Duodenal mucosa (tissue), 2 donors: Measurements from ENCODE around the gene TBC1D24.

Source experiments
- H3K27ac ChIP-seq: one replicate; pipeline ENCODE4 v1.7.0; 2013; ENCODE audit warnings: low read depth, low read length
- H3K27me3 ChIP-seq, 2 donors: one replicate each; pipeline ENCODE4 v1.7.0; 2013; ENCODE audit warnings: low read length in 2 of 2, control low read depth in 1 of 2; ENCODE audit not compliant: insufficient read depth in 2 of 2, control insufficient read depth in 1 of 2
- H3K36me3 ChIP-seq, 2 donors: one replicate each; pipeline ENCODE4 v1.7.0; 2013; ENCODE audit warnings: low read length in 2 of 2, control low read depth in 1 of 2; ENCODE audit not compliant: insufficient read depth in 2 of 2, control insufficient read depth in 1 of 2
- H3K4me1 ChIP-seq, 2 donors: one replicate each; pipeline ENCODE4 v1.7.0; 2013; ENCODE audit warnings: low read length in 2 of 2, control low read depth in 1 of 2; ENCODE audit not compliant: insufficient read depth in 2 of 2, control insufficient read depth in 1 of 2
- H3K4me3 ChIP-seq, 2 donors: one replicate each; pipeline ENCODE4 v1.7.0; 2013; ENCODE audit warnings: low read length in 2 of 2, low read depth in 1 of 2
- H3K9ac ChIP-seq, 2 donors: one replicate each; pipeline ENCODE4 v1.7.0; 2013; ENCODE audit warnings: low read length in 2 of 2, low read depth in 1 of 2
- H3K9me3 ChIP-seq, 2 donors: one replicate each; pipeline ENCODE4 v1.7.0; 2013; ENCODE audit warnings: low read length in 2 of 2, control low read depth in 1 of 2; ENCODE audit not compliant: control insufficient read depth in 1 of 2

TBC1D24 gene

GRCh38 chr16:2482708-2483534 lies 8.0 kb downstream of the TBC1D24 start:
- H3K9ac ChIP-seq: no peak overlapping the region
- H3K36me3 ChIP-seq: no peaks in the 10 kb centered on the region

GRCh38 chr16:2483939-2484897 lies 9.3 kb downstream of the TBC1D24 start:
- Histone ChIP-seq H3K27me3 (no peaks in the 10 kb centered on the region), H3K9ac (no peak overlapping the region), H3K27ac (no peak overlapping the region), H3K4me3 (no peak overlapping the region), H3K4me1 (peaks cover 4 to 27% of the 10 kb centered on the region in 2 donors), H3K9me3 (no peaks in the 10 kb centered on the region), H3K36me3 (no peaks in the 10 kb centered on the region)

More at GRCh38 chr16:2482708-2483534, 8.0 kb downstream of the TBC1D24 start:
- peaks cover 4 to 27% of the 10 kb centered on the region in 2 donors for H3K4me1 ChIP-seq
- H3K4me3 ChIP-seq: no peak overlapping the region
- no peaks in the 10 kb centered on the region for H3K9me3 ChIP-seq
- H3K27ac ChIP-seq: no peak overlapping the region
- H3K27me3 ChIP-seq: no peaks in the 10 kb centered on the region

- no peaks in the 10 kb centered on the region for H3K9me3 ChIP-seq
- H3K4me1 ChIP-seq: peaks cover 4 to 27% of the 10 kb centered on the region in 2 donors
- no peaks in the 10 kb centered on the region for H3K27me3 ChIP-seq
- H3K9ac ChIP-seq: no peak overlapping the region
- H3K4me3 ChIP-seq: no peak overlapping the region
- H3K36me3 ChIP-seq: no peaks in the 10 kb centered on the region
- H3K27ac ChIP-seq: no peak overlapping the region
Measured at GRCh38 chr16:2484898-2485508, 10.1 kb downstream of the TBC1D24 start.

GRCh38 chr16:2485811-2486507 lies 11.0 kb downstream of the TBC1D24 start:
- H3K4me1 ChIP-seq: peaks cover 4 to 21% of the 10 kb centered on the region in 2 donors
- no peak overlapping the region for H3K4me3 ChIP-seq
- H3K9me3 ChIP-seq: no peaks in the 10 kb centered on the region
- no peak overlapping the region for H3K9ac ChIP-seq
- H3K36me3 ChIP-seq: peaks cover 0 to 8% of the 10 kb centered on the region in 2 donors
- no peaks in the 10 kb centered on the region for H3K27me3 ChIP-seq
- H3K27ac ChIP-seq: no peak overlapping the region

- Histone ChIP-seq H3K27ac (no peak overlapping the region), H3K27me3 (no peaks in the 10 kb centered on the region), H3K36me3 (peaks cover 0 to 8% of the 10 kb centered on the region in 2 donors), H3K9ac (no peak overlapping the region), H3K4me3 (no peak overlapping the region), H3K4me1 (peaks cover 4 to 13% of the 10 kb centered on the region in 2 donors), H3K9me3 (no peaks in the 10 kb centered on the region)
Measured at GRCh38 chr16:2486645-2487516, 12.0 kb downstream of the TBC1D24 start.

- Histone ChIP-seq H3K27ac (no peak overlapping the region), H3K9me3 (no peaks in the 10 kb centered on the region), H3K4me1 (peaks cover 4 to 12% of the 10 kb centered on the region in 2 donors), H3K9ac (no peak overlapping the region), H3K36me3 (peaks cover 0 to 8% of the 10 kb centered on the region in 2 donors), H3K4me3 (no peak overlapping the region), H3K27me3 (no peaks in the 10 kb centered on the region)
Measured at GRCh38 chr16:2487517-2487842, 12.6 kb downstream of the TBC1D24 start.

- peaks cover 0 to 8% of the 10 kb centered on the region in 2 donors for H3K36me3 ChIP-seq
- H3K9ac ChIP-seq: no peak overlapping the region
- no peaks in the 10 kb centered on the region for H3K9me3 ChIP-seq
- H3K27me3 ChIP-seq: no peaks in the 10 kb centered on the region
- H3K4me3 ChIP-seq: no peak overlapping the region
- H3K4me1 ChIP-seq: peaks cover 4 to 6% of the 10 kb centered on the region in 2 donors
- H3K27ac ChIP-seq: no peak overlapping the region
Measured at GRCh38 chr16:2487903-2488531, 13.1 kb downstream of the TBC1D24 start.

GRCh38 chr16:2489581-2489980 lies 14.7 kb downstream of the TBC1D24 start:
- Histone ChIP-seq H3K27me3 (no peaks in the 10 kb centered on the region), H3K9ac (no peak overlapping the region), H3K4me3 (no peak overlapping the region), H3K36me3 (peaks cover 0 to 12% of the 10 kb centered on the region in 2 donors), H3K27ac (no peak overlapping the region), H3K4me1 (peaks cover 3 to 4% of the 10 kb centered on the region in 2 donors), H3K9me3 (no peaks in the 10 kb centered on the region)
